NCI-H748 (cell line): Measurements from ENCODE around the gene TUBGCP6.

Experiments
- DNase-seq: peaks from one replicate; lab custom pipeline; 2025; ENCODE audit not compliant: unreplicated experiment; lab: John Stamatoyannopoulos, UW

The TUBGCP6 gene

DNA sequence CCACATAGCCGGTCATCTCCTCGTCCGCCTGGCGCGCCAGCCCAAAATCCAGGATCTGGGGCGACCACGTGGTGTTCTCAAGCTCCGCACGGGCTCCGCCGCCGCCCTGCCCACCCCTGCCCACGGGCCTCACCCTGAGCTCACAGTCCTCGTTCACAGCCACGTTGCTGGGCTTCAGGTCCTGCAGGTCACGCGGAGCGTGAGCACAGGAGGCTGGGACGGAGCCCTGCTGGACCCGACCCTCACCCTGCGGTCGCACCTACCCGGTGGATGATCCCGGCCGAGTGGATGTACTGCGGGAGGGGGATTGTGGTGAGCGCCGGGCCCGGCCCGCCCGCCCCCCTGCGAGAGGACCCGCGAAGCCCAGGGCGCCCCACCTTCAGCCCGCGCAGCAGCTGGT, 22.2 kb upstream of the TUBGCP6 start:
- no peak for DNase-seq

DNA sequence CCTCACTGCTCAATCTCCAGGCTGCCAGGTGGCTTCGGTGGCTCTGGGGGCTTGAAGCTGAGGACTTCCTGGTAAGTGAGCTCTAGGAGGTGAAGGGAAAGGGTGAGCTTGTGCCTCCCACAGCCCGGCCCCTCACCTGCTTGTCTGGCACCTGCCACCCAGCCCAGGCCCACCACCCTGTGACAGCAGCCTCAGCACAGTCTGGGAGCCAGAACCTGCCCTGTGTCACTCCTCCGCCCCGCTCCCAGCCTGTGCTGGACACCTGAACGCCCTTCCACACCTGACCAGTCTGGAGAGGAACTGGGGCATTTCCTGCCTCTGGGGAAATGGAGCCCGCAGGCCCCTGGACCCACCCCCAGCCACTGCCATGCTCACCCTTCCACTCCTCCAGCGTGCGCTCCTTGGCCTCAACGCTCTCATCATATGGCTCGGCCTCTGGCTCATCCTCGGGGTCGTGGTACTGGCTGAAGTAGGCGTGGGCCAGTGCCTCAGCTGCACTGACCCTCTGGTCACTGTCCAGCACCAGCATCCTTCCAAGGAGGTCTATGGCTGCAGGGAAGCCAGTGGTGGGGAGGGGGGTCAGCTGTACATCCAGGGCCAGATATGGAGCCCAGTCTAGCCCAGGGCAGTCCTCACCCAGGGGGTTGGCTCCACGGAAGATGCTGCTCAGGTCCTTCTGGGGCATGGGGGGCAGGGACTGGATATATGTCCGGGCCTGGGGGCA, 20.3 kb upstream of the TUBGCP6 start:
- DNase-seq: no peak

DNA sequence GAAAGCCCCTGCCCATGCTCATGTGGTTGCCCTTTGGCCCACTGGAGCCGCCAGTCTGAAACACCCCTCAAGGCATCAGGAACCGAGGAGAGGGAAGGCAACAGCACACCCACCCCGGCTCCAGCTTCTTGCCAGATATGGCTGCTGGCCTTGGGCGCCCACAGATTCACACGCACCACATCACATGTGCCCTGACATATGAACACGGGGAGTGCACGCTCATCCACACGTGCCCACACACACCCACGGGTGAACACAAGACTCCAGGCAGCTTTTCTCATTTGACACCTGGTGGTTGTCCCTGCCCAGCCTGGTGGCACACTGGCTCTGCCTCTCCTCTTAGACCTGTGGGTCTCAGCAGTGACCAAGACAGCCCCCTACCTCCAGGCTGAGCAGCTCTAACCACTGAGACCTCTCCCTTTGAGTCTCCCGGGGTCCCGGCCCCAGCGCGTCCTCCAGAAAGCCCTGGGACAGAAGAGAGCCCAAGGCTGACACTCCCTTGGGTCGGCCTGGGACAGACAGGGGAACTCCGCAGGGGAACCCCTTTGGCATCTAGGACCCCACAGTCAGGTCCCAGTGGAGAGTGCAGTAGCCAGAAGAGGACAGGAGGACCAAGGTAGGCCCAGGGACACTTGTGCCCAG, 19.4 kb upstream of the TUBGCP6 start:
- DNase-seq: no peak

DNA sequence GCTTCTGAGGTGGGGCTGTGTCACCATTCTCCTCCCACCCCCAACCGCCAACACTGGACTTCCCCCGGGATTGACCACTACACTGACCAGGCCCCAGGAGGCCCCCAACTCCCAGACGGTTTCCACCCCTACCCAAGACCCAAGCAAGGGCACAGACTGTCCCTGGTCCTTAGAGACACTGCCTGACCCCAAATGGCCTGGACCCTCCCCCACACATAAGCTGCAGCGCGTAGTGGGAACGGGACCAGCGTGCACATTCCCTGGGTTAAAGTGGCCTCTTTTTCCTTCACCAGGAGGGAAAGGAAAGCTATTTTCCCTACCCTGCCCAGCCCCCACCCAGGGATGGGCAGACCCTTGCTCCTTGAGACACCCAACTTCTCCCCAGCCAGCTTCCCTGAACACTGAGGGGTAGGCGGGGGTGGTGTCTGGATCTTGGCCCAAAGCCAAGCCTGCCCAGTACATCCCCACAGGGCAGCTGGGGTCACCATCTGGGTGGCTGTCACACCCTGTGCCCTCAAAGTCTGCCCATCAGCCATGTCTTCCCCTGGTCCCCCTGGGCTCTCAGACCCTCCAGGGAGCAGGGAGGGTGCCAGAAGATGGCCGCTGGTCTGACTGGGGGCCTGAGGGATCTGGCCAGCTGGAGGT, 18.3 kb upstream of the TUBGCP6 start:
- no peak for DNase-seq

DNA sequence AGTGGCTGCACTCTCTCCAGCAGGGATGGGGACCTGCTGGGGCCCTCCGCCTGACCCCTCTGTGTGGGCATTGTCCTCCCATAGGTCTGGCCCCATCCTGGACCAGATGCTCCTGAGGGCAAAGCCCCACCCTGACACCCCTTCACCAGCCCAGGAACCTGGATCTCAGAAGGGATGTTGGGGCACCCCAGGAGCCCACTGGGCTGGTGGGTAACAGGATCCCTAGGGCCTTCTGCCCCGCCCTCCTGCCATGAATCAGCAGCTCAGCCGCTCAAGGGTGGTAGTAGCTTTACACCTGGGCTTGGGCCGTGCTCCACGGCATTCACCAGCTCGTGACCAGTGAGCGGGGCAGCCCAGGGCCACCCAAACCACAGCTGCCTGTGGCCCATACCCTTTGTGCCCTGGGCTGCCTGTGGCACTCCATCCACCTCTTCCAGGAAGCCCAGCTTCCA, 17.7 kb upstream of the TUBGCP6 start:
- no peak for DNase-seq

DNA sequence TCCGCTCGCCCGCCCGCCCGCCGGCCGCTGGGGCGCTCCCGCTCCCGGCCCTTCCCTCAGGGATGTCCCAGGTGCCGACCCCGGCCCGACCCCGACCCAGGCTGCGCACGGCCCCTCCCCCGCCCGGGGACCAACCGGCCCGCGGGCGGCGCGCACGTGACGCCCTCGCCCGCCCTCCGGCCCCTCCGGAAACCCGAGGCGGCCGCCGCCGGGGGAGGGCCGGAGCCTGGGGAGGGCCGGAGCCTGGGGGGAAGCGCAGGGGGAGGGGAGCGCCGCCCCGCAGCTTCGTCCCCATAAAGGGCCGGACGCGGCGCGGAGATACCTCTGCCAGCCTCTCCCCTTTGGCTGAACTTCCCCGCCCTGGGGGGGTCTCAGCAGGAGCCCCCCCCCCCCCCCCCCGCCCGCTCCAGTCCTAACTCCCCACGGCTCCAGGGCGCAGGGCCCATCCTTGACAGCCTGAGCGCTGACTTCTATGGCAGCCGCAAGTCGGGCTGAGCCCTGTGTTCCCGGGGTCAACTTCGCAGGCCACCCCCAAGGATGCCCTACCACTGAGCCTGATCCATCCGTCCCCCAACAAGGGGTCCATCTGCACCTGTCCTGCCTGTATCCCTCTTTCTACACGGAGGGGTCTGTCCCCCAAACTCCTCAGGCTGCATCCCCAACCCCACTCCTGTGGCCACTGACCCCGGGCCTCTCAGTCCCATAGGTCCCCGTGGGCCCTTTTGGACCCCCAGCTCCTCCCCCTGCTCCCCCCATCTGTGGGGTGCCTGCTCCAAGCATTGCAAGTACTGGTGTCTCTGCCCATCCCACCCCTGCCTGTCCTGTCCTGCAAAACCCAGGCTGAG, 17.0 kb upstream of the TUBGCP6 start, which contains the start of gene MAPK12:
MAPK12 (minus strand) TSS at position 69 of the 845 bp plus-strand sequence. CDS start 174 bp downstream, outside the sequence.
- DNase-seq: peak; percentile 68

DNA sequence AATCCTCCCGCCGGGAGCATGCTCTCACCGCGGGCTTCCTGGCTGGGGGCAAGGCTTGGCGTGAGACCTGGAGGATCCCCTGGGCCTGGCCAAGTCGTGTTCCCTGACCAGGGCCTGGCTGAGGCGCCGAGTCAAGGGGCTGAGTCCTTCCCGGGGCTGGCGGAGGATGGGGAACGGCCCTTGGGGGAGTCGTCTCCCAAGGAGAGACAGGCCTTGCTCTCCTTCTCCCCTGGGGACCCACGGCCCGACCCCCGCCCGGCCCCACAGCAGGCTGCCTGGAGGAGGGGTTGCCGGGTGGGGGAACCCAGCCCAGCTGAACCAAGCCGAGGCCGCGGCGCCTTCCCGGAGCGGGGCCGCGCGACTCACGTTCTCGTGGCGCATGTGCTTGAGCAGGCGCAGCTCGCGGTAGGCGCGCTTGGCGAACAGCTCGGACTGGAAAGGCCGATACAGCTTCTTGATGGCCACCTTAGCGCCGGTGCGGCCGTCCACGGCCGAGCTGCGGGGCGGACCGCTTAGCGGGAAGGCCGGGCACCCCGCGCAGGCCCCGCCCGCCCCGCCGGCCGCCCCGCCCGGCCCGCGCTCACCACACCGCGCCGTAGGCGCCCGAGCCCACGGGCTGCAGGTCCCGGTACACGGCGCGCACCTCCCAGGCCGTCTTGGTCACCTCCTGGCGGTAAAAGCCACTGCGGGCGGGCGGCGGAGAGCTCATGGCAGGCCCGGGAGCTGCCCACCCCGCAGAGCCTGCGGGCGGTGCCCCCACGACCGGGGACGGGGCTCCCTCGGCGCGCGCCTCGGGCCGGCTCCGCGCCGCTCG, 16.2 kb upstream of the TUBGCP6 start:
- peak; percentile 75 for DNase-seq

DNA sequence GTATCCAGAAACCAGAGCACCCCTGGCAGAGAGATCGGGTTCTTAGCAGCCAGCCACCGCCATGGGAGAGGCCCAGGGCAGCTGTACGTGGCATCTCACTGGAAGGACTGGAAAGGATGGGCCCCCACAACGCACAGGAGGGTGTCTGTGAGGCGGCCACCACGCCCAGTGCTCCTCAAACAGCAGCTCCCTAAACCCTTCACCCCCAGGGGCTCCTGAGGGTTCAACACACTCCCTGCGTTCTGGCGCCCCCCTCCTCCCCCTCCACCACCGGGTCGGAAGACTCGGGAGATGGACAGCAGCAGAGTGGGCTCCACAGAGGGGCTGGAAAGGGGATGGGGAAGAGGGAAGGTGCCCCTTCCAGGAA, 15.6 kb upstream of the TUBGCP6 start:
- DNase-seq: no peak

DNA sequence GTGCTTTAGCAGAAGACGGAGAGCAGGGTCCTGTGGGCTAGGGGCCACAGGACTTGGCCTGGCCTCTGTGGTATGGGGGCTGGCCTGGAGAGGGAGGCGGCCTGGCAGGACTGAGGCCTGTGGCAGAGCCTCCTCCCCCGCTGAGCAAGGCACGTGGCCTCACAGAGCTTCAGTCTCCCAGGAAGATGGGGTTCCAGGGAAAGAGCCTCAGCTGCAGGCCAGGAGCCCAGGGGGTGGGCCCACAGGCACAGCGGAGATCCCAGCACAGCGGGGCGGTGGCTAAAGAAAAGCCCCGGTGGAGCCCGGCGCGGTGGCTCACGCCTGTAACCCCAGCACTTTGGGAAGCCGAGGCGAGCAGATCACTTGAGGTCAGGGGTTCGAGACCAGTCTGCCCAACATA, 14.5 kb upstream of the TUBGCP6 start:
- no peak for DNase-seq

DNA sequence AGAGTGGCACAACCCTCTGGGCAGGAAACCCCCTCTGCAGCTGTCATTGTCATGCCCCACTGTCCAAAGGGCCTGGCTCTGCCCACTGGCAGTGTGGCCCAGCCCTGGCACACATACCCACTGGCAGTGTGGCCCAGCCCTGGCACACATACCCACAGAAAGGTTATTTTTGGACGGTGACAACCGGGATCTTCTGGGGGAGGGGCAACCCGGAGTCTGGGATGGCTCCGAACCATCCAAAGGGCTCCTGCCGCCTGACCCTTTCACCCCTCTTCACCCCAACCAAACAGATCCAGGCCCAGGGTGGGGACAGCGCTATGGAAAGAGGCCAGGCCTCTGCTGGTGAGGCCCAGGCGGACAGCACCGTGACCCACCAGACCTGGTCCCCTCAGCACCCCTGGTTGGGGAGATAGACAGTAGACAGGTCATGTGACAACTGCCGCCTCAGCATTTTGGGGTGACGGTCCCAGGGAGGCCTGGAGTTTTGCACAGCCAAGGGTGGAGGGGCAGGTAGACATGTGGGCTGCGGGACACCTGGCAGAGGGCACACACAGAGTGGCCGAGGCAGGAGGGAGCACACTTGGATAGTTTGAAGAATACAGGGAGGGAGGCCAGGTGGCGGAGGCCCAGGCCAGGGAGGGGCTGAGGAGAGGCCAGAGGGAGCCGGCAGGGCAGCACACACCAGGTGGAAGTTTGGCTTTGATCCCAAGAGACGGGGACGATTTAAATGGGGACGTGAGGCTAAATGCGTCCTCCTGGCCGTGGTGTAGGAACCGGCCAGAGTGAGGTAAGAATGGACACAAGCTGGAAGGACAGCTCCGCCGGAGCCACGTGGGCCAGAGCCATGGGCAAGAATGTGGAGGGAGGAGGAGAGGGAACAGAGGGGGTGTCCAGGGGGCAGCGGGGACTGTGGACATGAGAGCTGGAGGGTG, 13.8 kb upstream of the TUBGCP6 start:
- no peak for DNase-seq

DNA sequence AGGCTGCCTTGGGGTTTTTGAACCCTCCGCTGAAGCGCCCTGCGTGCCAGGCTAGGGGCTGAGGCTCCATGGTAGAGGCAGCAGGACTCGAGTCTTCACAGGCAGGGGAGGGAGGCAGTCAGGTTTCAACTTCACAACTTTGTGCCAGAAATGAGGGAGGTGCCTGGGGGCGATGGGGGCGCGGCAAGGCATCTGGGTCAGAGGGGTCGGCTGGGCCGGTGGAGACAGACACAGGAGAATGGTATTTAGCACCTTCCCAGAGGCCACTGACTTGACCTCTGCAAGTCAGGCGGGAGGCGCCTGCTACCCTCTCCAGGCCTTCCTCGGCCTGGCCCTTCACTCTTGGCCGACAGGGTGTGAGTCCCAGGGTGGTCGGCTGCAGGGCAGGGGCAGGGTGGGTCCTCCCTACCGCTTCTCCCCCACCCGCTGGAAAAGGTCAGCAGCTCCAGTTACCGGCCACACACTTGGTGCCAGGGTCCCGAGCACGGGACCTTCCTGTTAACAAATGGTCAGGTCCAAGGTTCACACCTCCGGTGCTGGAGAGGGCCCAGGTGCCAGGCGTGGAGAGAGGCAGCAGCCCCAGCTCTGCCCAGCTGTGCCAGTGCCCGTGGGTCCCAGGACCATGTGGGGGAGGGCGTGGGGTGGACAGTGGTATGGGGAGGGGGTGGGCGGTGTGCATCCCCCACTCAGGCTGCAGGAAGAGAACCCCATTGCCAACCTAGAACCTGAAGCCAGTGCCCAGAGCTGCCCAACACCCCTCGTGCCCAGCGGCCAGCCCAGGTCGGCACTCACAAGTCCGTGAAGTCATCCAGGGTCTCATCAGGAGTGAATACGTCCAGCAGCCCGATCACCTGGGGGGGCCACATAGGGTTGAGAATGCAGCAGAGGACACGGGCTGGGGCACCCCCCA, 12.9 kb upstream of the TUBGCP6 start:
- no peak for DNase-seq

DNA sequence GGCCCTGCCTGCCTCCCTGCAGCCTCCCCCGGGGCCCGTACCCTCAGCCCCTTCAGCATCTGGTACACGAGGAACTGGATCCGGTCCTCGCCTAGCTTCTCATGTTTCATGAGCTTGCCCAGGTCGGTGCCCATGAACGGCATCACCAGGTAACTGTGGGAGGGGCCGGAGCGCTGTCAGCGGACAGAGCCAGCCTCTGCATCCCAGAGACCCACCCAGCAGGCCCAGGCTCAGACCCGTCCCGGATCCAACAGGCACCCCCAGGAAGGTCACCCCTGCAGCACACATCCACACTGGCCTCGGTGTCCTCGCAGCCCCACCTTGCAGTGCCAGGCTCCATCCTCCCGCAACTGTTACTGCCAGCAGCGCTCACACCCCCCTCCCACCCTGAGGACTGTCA, 12.2 kb upstream of the TUBGCP6 start:
- no peak for DNase-seq

DNA sequence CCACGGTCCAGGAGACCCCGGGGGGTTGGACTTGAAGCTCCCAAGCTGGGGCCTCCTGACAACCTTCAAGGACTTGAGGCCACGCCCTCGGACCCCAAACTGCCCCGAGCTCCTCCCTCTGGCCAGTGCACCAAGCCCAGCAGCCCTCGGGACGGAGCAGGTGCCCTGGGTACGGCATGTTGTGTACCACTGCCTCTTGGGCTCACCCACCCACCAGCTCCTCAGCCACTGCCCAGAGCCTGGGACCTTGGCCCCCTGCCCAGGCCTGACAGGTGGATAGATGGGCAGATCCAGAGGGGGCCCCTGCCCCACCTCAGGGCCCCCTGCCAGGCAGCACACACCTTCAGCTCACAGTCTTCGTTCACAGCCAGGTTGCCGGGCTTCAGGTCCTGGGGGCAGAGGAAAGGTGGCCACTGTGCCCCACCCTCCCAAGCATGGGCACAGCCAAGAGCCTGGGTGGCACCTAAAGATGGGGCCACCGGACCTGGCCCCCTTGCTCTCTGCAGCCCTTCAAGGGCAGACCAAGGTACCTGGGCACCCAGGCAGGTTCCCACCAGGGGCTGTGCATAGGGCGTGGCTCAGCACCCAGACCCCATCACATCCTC, 11.5 kb upstream of the TUBGCP6 start:
- DNase-seq: no peak

DNA sequence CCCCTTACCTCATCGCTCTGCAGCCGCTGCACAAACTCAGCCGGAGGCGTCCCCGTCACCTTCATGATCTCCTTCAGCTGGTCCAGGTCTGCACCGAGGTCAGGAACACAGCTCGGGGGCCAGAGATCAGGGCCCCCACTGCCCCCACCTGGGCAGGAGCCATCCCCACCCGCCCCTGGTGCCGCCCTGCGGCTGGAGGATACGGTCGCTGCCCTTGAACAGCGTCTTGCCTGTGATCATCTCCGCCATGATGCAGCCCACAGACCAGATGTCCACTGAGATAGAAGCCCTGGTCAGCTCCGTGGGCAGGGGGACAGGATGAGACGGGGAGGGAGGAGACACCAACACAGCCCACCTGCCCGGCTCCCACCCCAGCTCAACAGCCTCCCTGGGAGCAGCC, 10.8 kb upstream of the TUBGCP6 start:
- no peak for DNase-seq

DNA sequence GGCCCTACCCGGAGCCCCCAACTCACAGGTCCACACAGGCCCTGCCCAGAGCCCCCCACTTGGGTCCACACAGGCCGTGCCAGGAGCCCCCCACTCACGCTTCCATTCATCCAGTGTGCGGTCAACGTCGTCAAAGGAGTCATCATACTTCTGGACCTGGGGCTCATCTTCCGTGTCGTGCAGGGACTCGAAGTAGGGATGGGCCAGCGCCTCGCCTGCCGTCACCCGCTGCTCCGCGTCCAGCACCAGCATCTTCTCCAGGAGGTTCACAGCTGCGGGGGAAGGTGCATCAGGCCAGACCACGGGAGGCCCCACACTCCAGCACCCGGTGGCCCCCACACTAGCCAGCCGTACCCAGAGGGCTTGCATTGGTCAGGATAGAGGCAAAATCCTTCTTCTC, 10.3 kb upstream of the TUBGCP6 start:
- no peak for DNase-seq

DNA sequence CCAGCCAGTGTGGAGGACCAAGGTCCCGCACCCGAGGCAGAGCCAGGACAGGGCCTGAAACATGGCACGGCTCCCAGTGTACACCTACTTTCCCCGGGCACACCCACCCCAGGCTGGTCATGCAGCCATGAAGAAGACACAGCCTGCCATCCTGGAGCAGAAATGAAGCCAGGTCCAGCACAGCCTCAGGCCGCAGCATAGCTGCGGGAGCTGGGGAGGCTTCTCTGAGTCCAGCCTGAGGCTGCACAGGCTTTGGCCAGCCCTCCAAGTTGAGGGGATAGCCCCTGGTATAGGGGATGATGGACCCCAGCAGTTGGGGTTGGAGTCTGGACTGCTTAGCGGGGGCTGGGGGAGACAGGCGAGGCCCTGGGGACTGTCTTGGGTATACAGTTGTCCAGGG, 9.1 kb upstream of the TUBGCP6 start:
- DNase-seq: no peak

DNA sequence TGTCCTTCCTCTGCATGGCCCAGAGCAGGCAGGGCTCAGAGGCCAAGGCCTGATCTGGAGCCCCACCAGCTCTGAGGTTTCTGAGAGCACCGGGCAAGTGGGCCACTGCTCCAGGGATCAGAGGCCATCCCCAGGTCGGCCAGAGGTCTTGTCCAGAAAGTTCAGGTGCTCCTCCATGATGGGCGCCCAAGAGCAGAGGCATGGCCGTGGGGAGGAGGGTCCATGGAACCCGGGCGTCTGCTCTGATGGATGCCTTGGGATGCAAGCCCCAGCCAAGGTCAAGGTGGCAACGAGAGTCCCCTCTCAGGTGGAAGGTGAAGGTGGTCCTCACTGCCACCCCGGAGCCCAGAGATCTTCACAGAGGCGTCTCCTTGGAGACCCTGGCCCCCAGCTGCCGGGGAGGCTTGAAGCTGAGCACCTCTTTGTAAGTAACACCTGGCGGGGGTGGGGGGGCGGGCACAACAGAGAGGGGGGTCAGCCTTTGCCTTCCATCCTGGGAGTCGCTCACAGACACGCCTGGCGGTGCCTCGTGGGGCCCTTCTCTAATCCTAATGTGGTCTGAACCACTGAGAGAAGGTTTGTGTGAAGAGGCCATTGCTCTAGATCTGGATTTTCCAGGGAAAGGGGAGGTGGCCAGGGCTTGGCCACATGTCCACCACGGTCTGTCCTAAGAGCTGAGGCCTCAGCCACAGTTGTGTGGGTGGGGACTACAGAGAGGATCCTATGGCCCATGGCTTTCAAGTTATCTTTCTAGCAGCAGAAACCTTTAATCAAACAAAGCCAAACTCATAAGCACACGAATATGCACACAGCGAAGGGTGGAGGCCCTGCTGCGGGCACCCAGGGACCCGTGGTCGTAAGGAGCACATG, 8.5 kb upstream of the TUBGCP6 start:
- no peak for DNase-seq
